LNCaP clone FGC (cell line): ENCODE data around the gene MSANTD4.

Experiments used
- DNase-seq: peaks from one replicate; pipeline ENCODE4 v3.0.0-alpha.2; 2011; ENCODE audit warnings: low read depth
- H3K4me3 ChIP-seq: 2 replicates; pipeline ENCODE4 v1.5.1; 2011; ENCODE audit warnings: mild to moderate bottlenecking, low read depth, low read length, control low read depth
- TF ChIP-seq, protein P1 (sequence below): IDR thresholded peaks from 2 replicates; pipeline ENCODE4 v1.5.1; 2012; ENCODE audit warnings: mild to moderate bottlenecking; ENCODE audit not compliant: control insufficient read depth, insufficient read depth; ENCODE audit errors: extremely low read depth

Gene MSANTD4

DNA sequence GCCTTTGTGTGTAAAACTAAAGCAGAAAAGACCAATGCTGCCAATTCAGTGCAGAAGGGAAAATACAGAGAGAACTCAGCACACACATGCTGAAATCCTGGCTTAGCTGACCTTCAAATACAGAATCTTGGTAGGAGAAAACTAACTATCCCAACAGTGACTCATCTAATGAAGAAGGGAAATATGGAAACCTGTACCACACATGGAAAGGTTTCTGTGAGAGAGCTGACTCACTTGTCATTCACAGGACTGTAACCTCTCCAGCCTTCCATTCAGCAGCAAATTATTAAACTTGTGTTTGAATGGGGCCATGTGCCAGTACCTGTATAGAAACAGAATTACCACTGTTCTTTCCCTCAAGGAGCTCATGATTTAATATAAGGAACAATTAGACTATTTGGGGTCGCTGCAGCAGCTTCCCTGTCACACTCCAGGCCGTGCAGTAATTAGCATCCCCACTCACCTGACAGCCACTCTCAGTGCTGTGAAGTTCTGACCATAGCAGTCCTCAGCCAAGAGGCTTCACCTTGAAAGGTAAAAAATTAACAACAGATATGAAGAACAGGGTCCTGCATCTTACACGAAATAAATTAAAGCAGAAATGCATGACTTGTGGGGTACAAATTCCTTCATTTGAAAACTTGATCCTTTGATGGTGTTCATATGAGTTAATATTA, 53.9 kb downstream of the MSANTD4 start:
- no peak overlapping the region for H3K4me3 ChIP-seq
- TF ChIP-seq, protein P1, sequence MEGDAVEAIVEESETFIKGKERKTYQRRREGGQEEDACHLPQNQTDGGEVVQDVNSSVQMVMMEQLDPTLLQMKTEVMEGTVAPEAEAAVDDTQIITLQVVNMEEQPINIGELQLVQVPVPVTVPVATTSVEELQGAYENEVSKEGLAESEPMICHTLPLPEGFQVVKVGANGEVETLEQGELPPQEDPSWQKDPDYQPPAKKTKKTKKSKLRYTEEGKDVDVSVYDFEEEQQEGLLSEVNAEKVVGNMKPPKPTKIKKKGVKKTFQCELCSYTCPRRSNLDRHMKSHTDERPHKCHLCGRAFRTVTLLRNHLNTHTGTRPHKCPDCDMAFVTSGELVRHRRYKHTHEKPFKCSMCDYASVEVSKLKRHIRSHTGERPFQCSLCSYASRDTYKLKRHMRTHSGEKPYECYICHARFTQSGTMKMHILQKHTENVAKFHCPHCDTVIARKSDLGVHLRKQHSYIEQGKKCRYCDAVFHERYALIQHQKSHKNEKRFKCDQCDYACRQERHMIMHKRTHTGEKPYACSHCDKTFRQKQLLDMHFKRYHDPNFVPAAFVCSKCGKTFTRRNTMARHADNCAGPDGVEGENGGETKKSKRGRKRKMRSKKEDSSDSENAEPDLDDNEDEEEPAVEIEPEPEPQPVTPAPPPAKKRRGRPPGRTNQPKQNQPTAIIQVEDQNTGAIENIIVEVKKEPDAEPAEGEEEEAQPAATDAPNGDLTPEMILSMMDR: no peak
- DNase-seq: no peak

- DNase-seq: no peak
- peak overlapping the region; percentile 33 for H3K4me3 ChIP-seq
- TF ChIP-seq, protein P1: no peak
These were observed 61.5 kb downstream of the MSANTD4 start for GRCh38 chr11:105960252-105961245.
